ENCODE results near the gene KCNK10.
"Not testable (repeated sequence)": the region's sequence is repeated elsewhere in the genome, so short reads cannot be mapped to it uniquely, and the experiment has no call there.

KCNK10 gene

DNA sequence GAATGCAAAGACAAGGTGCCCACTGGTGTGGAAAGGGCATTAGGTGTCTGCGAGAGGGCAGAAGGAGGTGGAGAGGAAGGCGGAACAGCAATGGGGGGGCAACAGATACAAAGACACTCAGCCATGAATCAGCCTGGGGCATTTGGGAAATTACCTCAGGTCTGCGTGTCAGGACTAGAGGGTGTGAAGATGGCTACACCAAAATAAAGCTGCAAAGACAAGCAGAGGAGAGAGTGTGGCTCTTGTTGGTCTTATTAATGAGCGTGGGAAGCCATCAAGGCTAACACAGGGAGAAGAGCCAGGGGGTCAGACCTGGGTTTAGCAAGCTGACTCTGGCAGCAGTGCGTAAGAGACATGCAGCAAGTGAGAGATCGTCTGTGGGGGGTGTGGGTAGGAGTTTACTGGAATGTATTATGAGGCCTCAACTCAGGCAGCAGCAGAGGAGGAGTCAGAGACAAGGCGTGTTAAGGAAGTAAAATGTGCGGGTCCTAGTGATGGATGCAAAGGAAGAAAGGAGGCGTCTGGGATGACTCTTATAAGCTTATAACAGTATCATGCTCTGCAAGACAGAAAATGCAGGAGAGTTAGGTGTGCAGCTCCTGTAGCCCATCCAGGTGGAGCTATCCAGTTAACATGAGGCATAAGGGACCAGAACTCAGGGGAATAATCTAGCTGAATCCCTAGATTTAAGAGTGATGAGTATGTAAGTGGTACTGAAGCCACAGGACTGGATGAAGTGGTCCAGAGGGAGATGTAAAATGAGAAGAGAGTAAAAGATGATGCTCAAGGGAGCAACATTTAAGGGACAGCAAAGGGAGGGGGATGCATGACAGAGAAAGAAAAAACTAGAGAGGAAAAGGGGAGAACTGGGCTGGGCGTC lies 50.4 kb downstream of the KCNK10 start:
- DNase-seq (ENCODE audit: low read depth) = no peak
- no peak for TF ChIP-seq CTCF (conservative IDR thresholded peaks at IDR 0.05; ENCODE audit: low read depth, low read length)
- no peak overlapping the region for H3K4me3 ChIP-seq (ENCODE audit: low read depth, low read length)

DNA sequence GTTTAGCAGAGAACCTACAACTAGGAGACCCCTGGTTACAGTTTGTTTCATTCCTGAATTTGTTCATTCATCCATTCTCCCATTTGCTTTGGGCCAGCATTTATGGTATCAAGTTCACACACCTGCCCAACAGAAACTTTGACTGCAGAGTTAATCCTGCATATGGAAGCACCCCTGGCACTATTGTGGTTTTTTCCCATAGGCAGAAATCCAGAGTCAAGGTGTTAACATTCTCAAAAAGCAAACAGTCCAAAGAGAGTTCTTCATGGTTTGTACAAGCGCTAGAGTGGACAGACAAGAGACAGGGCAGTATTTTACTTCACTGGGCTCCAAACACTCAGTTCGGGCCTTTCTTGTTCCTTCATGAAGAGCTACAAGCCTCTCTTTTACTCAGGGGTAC lies 51.9 kb downstream of the KCNK10 start:
- no peak for DNase-seq (ENCODE audit: low read depth)
- TF ChIP-seq CTCF (conservative IDR thresholded peaks at IDR 0.05; ENCODE audit: low read depth, low read length) = no peak
- H3K4me3 ChIP-seq (ENCODE audit: low read depth, low read length) = no peak overlapping the region

DNA sequence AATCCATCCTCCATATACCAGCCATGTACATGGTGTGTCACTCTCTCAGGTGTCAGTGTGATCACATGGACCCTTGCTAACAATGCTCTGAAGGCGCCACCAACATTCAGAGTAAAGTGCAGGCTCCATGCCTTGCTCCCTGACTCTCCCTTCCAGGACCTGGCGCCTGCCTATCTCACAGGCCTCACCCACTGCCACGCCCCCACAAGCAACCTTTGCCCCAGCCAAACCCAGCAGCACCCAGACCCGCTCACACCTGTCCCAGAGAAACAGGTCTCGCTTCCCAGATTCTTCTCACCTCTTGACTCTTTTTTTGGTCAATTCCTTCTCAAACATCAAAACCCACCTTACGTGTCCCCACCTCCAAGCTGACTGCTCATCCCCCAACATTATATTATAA lies 52.3 kb downstream of the KCNK10 start:
- DNase-seq (ENCODE audit: low read depth) = no peak

DNA sequence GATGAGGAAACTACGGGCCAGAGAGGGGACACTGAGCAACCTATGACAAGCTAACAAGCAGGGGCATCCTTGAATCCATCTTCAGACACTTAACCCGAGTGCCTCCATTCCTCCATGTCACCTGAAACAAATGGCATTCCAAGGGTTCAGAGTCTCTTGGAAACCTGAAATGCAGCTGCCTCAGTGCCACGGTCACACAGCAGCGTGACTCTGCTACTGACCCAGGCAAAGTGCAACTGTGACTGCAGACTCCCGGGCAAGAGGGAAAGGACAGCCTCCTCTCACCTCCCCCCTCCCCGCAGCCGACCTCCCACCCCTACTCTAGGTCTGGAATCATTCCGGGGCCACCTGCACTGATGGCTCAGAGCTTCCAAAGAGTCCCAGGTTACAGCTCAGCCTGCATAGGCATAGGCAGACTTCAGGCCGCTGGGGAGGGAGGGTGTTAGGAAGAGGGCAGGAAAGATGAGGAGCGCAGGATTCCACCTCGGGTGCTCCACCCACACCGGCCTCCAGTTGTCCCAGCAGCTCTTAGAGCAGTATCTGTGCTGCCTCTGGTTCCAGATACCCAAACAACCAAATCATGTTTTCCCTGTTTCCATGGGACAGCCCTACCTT lies 53.2 kb downstream of the KCNK10 start:
- DNase-seq (ENCODE audit: low read depth) = no peak
- H3K4me3 ChIP-seq (ENCODE audit: low read depth, low read length) = no peak overlapping the region
- no peak for TF ChIP-seq CTCF (conservative IDR thresholded peaks at IDR 0.05; ENCODE audit: low read depth, low read length)

More for the DNA sequence above, 52.3 kb downstream of the KCNK10 start:
- no peak overlapping the region for H3K4me3 ChIP-seq (ENCODE audit: low read depth, low read length)
- TF ChIP-seq CTCF (conservative IDR thresholded peaks at IDR 0.05; ENCODE audit: low read depth, low read length) = no peak

DNA sequence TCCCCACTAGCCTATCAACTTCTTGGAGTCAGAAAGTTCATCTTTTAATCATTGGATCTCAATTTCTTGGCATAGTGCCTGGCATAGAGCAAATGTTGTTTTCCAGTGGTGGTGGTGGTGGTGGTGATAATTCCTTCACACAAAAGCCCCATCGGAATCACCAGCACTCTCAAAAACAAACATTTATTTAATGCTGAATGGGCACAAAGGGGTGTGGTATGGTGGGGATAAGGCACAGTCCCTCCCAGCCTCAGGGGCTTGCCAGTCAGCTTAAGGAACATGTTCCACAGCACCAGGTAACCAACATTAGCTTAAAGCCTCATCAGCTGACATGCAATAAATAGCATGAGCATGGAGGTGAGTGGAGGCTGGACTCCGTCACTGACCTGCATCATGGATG lies 56.6 kb downstream of the KCNK10 start:
- H3K4me3 ChIP-seq (ENCODE audit: low read depth, low read length) = no peak overlapping the region
- no peak for DNase-seq (ENCODE audit: low read depth)
- TF ChIP-seq CTCF (conservative IDR thresholded peaks at IDR 0.05; ENCODE audit: low read depth, low read length) = no peak

DNA sequence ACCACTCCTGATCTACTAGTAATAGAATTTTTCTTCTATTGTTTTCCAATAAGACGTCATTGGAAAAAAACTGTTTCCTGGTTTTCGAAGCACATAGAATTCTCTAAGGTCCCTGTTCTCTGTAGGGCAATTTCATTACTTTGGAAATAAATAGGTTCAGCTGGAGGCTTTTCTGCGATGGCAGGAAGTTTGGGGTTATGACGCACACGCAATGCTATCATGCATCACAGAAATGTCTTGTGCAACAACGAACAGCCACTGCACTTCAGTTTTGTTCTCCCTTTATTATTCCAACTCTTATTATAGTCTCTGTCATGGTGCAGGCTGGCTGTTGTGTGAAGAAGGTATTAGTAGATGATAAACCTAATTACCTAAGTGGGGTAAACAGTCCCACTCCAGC lies 59.0 kb downstream of the KCNK10 start:
- H3K4me3 ChIP-seq (ENCODE audit: low read depth, low read length) = no peak overlapping the region
- TF ChIP-seq CTCF (conservative IDR thresholded peaks at IDR 0.05; ENCODE audit: low read depth, low read length) = no peak
- DNase-seq (ENCODE audit: low read depth) = no peak

DNA sequence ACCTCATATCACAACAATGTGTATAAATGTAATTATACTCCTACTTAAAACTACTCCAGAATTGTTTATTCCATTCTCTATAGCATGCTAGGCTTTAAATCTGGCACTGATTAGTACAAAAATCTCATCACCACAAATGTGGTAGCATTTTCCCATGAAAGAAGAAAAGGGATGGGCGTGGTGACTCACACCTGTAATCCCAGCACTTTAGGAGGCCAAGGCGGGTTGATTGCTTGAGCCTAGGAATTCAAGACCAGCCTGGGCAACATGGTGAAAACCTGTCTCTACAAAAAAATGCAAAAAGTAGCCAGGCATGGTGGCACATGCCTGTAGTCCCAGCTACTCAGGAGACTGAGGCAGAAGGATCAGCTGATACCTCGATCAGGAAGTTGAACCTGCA lies 61.8 kb downstream of the KCNK10 start:
- not testable (repeated sequence) for DNase-seq (ENCODE audit: low read depth)

More for the DNA sequence above, 61.8 kb downstream of the KCNK10 start:
- H3K4me3 ChIP-seq (ENCODE audit: low read depth, low read length) = not testable (repeated sequence)

Data from choroid plexus epithelial cell (primary cell).